Stimulated activated CD4-positive, alpha-beta T cell treated with anti-CD3 and anti-CD28 coated beads, Interleukin-15, amount 100 ng/mL, for 24 hours (primary cell): ENCODE results near the gene PDE4D.
A peak's percentile ranks its signal among the peaks of the same experiment; 100 is the strongest.
"Not testable (repeated sequence)": the region's sequence is repeated elsewhere in the genome, so short reads cannot be mapped to it uniquely, and the experiment has no call there.

Source experiments
- DNase-seq: peaks from one replicate; pipeline ENCODE4 v3.0.0-alpha.2; 2020

PDE4D gene

DNA sequence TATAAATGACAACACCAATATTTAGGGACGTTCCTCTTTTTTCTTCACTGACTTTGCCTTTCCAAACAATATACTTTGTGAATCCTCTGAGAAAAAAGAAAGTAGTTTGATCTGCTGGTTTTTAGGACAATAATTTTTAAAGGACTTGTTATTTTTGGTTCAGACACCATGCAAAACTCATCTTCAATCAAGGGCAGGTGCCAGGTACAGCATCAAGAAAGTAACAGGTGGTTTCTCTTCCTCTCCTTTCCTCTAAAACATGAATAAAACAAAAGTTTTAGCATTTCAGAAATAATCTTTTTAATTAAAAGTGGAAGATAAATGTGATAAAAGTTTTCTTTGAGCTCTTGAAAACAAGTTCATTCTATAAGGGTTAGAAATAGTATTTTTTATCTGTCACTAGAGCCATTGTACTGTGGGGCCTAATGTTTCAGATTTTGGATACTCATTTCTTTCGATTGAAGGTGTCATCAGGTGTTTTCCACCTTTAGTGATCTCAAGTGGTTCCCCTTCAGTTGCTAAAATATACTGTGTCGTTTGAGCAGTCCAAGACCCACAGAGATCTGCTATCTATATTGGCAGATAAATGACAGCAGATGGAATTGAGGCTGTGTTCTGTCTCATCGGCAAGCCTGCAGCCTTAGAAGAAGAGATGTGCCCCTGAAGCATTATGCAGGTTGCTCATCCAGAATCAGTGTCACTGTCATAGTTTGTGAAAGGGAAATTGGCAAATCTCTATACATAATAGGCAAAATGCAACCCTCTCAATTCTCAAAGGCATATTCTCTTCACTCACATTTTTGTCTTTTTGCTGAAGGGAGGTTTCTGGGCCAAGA lies 499.7 kb downstream of the PDE4D start:
- DNase-seq = no peak

GRCh38 chr5:59391576-59391975 lies 501.9 kb downstream of the PDE4D start:
- DNase-seq = no peak

GRCh38 chr5:59390989-59391388 lies 502.5 kb downstream of the PDE4D start:
- no peak for DNase-seq

DNA sequence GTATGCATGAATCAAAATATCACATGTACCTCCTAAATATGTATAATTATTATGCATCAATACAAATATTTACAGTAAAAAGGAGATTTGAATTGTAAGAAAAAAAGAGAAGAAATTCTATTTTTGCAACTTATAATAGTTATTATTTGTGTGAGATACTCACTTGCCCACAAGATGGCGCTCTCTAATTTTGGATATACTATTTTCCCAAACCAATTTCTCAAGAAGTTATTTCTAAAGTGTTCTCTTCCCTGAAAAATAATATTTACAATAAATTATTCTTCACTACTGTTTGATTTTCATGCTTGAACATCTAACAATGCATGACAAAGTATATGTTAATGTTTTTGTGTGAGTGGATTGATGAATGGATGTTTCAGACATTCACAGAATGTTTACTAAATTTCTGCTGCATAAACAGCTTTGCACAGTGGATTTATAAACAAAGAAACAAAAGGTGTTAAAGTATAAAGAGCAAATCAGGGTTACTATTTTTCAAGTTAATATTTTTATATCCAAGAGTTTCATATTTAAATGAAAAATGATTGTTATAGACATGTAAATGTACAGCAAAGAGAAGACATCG lies 503.4 kb downstream of the PDE4D start:
- DNase-seq = peak; percentile 15

DNA sequence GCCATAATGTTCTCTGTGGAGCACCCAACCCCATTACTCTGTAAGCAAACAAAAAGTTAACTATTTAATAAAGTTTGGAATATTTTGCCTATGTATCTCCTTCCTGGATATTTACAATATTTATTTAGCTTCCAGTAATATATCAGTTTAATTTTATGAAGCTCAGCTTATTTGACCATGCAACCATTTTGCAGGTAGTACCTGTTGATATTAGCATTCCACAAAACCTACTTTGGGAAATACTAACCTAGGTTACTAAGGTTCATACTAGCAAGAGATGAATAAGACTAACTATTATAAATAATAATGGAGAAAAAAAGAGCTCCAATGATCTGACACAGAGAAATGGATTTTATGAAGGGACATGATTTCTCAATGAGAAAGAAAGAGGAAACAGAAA lies 506.4 kb downstream of the PDE4D start:
- no peak for DNase-seq

DNA sequence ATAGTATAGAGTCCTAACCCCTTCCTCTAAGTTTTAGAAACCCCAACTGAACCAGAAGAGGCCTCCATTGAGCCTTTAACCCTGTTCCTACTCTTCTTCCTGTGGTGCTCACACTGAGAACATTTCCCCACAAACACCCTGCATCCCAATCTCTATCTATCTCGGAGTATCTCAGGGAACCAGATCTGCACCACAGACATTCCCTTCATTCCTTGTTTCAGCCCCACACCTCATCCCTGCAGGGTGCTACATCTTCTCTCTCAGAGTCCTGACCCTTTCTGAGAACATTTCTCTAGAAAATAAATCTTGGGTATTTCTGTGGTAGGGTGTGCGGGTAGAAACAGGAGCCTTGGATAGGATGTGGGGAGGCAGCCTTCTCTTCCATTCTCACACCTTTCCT lies 507.8 kb downstream of the PDE4D start:
- DNase-seq = no peak

DNA sequence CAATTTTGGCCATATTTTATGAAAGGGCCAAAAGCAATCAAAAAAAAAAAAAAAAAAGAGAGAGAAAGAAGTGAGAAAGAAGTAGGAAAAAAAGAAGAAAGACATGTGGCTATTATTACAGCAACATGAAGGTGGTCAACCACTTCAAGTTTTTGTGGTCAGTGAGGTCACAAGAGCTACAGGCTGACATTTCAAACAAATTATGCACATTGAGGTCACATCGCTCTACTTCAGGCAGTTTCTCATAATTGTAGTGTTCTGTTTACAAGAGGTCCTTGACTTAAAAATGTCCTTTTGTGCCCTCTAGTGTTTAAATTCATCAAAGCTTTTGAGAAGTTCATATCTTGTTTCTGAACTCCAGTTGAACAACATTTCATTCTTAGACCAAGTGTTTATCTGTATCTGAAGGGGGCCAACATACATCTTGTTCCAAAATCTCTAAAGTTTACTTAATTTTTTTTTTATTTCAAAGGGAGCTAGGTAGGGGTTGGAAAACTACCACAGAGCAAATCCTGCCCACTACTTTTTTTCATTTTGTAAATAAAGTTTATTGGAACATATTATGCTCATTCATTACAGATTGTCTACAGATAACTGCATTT lies 513.1 kb downstream of the PDE4D start:
- no peak for DNase-seq

GRCh38 chr5:59374036-59374435 lies 519.5 kb downstream of the PDE4D start:
- DNase-seq = not testable (repeated sequence)

DNA sequence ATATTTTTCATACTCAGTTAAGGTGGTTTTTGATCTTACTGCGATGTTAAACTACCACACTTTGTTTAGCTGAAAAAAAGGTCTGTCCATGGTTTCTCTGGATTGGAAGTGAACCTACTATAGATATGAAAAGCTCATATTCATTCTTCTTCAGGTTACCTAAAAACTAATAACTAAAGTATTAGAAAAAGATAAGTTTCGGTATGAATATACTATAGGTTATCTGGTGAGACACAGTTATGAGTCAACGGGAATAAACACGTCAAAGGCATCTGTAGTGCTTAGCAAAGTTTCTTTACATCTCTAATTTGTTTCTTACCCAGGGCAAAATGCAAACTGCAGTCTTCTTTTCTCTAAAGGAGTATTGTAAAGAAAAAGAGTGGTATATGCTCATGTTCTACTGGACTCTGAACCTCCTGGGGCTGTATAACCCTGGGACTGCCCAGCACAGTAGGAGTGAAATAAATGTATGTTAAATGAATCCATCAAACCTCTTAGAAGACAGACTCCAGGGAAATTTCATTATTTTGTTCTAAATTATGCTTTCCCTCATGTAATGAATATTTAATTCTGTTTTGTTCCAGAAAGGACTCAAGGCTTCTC lies 521.9 kb downstream of the PDE4D start:
- DNase-seq = no peak

GRCh38 chr5:59368951-59369350 lies 524.6 kb downstream of the PDE4D start:
- no peak for DNase-seq

- peak; percentile 59 for DNase-seq
These were observed 525.6 kb downstream of the PDE4D start for GRCh38 chr5:59367791-59368394.

DNA sequence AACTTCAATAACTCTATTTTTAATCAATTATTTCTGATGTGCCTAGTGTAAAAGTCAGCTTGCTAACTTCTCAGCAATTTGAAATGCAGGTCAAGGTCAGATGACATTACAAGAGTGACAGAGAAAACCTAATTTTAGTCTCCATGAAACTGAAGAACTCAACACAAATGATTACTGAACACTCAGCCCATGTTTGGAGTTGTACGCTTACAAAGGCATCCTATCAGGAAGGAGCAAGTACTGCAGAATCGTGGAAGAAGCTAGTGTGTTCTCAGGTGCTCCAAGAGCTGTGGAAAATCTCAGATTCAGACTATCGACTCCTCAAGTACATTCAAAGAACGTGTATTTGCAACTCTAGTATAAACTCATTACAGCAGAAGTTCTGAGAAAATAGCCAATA lies 526.7 kb downstream of the PDE4D start:
- DNase-seq = no peak

DNA sequence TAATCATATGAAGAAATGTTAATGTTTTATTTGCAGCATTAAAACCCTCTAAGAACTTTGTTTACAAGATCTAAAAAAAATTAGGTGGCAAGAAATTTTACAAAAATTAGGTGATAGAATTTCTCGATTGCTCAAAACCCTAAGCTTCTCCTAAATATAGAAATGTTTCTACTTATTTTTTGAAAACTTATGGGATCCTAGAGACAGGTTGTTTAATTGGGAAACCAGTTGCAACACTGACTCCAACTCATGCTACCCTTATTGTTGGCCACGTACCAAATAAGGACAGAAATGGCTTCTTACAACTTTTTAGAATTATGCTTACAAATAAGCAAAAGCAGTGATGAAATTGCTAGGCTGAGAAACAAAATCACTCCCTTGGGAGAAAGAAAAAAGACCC lies 531.1 kb downstream of the PDE4D start:
- DNase-seq = no peak

GRCh38 chr5:59361454-59361853 lies 532.1 kb downstream of the PDE4D start:
- DNase-seq = no peak

- no peak for DNase-seq
These were observed 533.4 kb downstream of the PDE4D start for GRCh38 chr5:59360130-59360555.

GRCh38 chr5:59358005-59358861 lies 535.3 kb downstream of the PDE4D start:
- DNase-seq = no peak

- DNase-seq = no peak
These were observed 536.0 kb downstream of the PDE4D start for GRCh38 chr5:59357381-59357977.

GRCh38 chr5:59356813-59357380 lies 536.6 kb downstream of the PDE4D start:
- DNase-seq = no peak

DNA sequence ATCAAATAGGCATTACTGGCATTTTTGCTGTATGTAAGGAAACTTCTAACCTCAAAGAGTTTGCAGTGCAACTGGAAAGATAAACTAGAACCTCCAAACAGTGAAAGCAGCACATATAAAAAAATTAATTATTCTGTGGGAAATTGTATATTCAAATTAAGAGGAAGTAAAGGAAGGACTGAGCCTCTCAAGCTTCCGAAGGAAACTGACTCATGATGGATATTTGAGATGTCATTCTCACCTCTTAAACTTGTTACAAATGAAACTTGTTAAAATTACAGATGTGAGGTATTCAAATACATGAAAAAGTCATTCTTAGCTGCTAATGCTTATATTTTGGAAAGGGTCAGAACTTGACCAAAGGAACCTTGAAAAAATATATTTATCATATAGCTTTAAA lies 538.7 kb downstream of the PDE4D start:
- DNase-seq = no peak

- no peak for DNase-seq
These were observed 539.3 kb downstream of the PDE4D start for GRCh38 chr5:59354274-59354673.

DNA sequence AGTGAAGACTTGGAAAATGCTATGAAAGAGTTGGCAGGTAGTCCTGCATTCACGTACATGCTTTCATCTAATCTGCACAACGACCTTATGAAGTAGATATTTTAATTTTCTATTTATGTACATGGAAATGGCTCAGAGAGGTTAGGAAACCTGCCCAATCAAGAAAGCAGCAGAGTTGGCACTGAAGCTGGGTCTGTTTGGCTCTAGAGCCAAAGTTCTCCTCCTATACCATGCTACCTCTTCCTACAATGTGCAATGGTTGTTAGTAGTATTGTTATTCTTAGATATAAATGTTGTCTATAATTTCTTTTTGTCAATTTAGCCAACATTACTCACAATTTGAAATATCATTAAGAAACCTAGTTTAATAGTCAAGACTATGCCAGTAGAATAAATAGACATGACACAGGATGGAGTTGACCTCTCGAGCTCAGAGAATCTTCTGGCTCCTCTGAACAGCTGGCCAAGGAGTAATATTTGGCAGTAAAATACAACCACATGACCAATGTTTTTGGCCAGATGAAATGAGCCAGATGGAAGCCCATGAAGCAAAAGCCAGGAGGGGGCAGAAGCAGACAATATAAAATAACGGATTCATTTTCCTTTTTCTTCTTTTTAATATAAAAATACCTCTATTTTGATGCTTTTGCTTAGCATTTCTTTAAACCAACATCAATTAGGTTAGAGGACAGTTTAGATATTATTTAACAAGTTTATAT lies 542.3 kb downstream of the PDE4D start:
- DNase-seq = no peak
